Body of pancreas (tissue), 4 donors: ENCODE measurements around the gene TNFAIP8L3. TPM values are rescaled to one million over a fixed set of nuclear protein-coding genes. Genes with fewer than 3 reads are reported as not detected.
"Not testable (repeated sequence)": the region's sequence is repeated elsewhere in the genome, so short reads cannot be mapped to it uniquely, and the experiment has no call there.

Experiments
- ATAC-seq: fragments of 150-250 bp; one replicate; pipeline ENCODE4 v1.9.1; 2016
- DNase-seq, 4 donors: peaks; one replicate each; pipeline ENCODE4 v3.0.0-alpha.2; 2019
- H3K27ac ChIP-seq, 4 donors: fragments of 200-600 bp; sonication (generic); 1 replicate in 3 of 4; 2 replicates in 1 of 4; pipeline versions ENCODE4 v1.5.1 to v1.6.1; 2016 to 2019; ENCODE audit warnings: mild to moderate bottlenecking in 1 of 4, mixed read lengths in 1 of 4, moderate library complexity in 1 of 4
- H3K27me3 ChIP-seq, 2 donors: fragments of 200-600 bp; sonication (generic); one replicate each; pipeline ENCODE4 v1.6.0; 2016; ENCODE audit warnings: mild to moderate bottlenecking in 1 of 2
- H3K36me3 ChIP-seq, 2 donors: fragments of 200-600 bp; sonication (generic); replicated peaks in 1 of 2; 2 replicates each; pipeline ENCODE4 v1.5.1; 2016; ENCODE audit warnings: low read depth in 2 of 2; ENCODE audit not compliant: insufficient read depth in 1 of 2
- H3K4me1 ChIP-seq: fragments of 200-600 bp; sonication (generic); one replicate; pipeline ENCODE4 v1.6.0; 2016
- H3K4me3 ChIP-seq, 2 donors: fragments of 200-600 bp; sonication (generic); 1 replicate in 1 of 2; 2 replicates in 1 of 2; pipeline ENCODE4 v1.5.1; 2016 to 2019
- H3K9me3 ChIP-seq, 3 donors: fragments of 200-600 bp; sonication (generic); 1 replicate in 2 of 3; 2 replicates in 1 of 3; pipeline ENCODE4 v1.5.1; 2016
- CTCF ChIP-seq, 7 experiments: fragments of 450-650 bp in 4 of 7; fragments of 200-600 bp in 3 of 7; sonication (generic) in 3 of 7; IDR thresholded peaks; one replicate each; pipeline ENCODE4 v1.5.1; 2016 to 2019; ENCODE audit warnings: antibody characterized with exemption in 7 of 7
- POLR2A ChIP-seq, 3 donors: fragments of 450-650 bp; IDR thresholded peaks; one replicate each; pipeline ENCODE4 v1.6.1; 2016; ENCODE audit warnings: antibody characterized with exemption in 3 of 3, mild to moderate bottlenecking in 2 of 3
- WGBS, 2 donors: methylation state at CpG; one replicate each; pipeline ENCODE4 v1.1.5; 2017; 5-methylcytosine and 5-hydroxymethylcytosine counted together
- intact Hi-C: fragments of 100-400 bp; cut with DNase I; formaldehyde crosslinking; loops from one replicate; pipeline ENCODE4 v1.15.1; 2023
- total RNA-seq, 2 donors: library from RNA; depleted of rRNA; stranded (reverse); fragments of >200 nt; gene quantifications; one replicate each; pipeline ENCODE4 v1.1.0, GENCODE V29; 2016

The TNFAIP8L3 gene
- total RNA-seq = 1 to 10 TPM in 1 of 2 donors, not detected in 1; 2.9 TPM

GRCh38 chr15:51094606-51095569, at the start of gene TNFAIP8L3:
Gene TNFAIP8L3 (minus strand): TSS chr15:51094906. CDS start chr15:51094595, 311 bp downstream.
- 1 to 2% methylated on average over 28 to 79 of the region's 98 CpGs for WGBS, 2 donors
- Histone ChIP-seq H3K9me3 (no peaks in the 10 kb centered on the region), H3K36me3 (no peaks in the 10 kb centered on the region), H3K4me1 (peaks cover 23% of the 10 kb centered on the region), H3K4me3 (peak within 1 kb of the TSS in 1 of 2 donors; percentile 18), H3K27ac (no peak within 1 kb of the TSS), H3K27me3 (peaks cover 0 to 7% of the 10 kb centered on the region in 2 donors)
- TF ChIP-seq CTCF (IDR thresholded peaks at IDR 0.05) = no peak
- TF ChIP-seq POLR2A (IDR thresholded peaks at IDR 0.05) = no peak
- ATAC-seq (peak; percentile 68), DNase-seq (peak in 2 of 4 donors; percentile 17 to 18)
- intact Hi-C loops = no loop called here

GRCh38 chr15:51144021-51144532, 49.4 kb upstream of the TNFAIP8L3 start:
- Histone ChIP-seq H3K4me1 (no peaks in the 10 kb centered on the region), H3K36me3 (no peaks in the 10 kb centered on the region), H3K27ac (no peak overlapping the region), H3K9me3 (no peaks in the 10 kb centered on the region), H3K27me3 (no peaks in the 10 kb centered on the region), H3K4me3 (no peak overlapping the region)
- intact Hi-C loops = no loop called here
- TF ChIP-seq POLR2A (IDR thresholded peaks at IDR 0.05) = no peak
- no peak for TF ChIP-seq CTCF (IDR thresholded peaks at IDR 0.05)
- 72 to 90% methylated on average over 3 of the region's 3 CpGs for WGBS, 2 donors
- no peak for DNase-seq
- no peak for ATAC-seq

DNA sequence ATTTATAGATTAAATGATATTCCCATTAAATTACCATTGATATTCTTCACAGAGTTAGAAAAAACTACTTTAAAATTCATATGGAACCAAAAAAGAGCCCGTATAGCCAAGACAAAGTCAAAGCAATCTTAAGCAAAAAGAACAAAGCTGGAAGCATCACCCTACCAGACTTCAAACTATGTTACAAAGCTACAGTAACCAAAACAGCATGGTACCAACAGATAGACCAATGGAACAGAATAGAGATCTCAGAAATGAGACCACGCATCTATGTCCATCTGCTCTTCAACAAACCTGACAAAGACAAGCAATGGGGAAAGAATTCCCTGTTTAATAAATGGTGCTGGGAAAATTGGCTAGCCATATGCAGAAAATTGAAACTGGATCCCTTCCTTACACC, 45.6 kb upstream of the TNFAIP8L3 start:
- ATAC-seq, DNase-seq, H3K27me3 ChIP-seq, H3K4me1 ChIP-seq, H3K27ac ChIP-seq, H3K9me3 ChIP-seq, H3K4me3 ChIP-seq, intact Hi-C loops, H3K36me3 ChIP-seq: not testable (repeated sequence)
- WGBS, 2 donors = 55 to 73% methylated on average over 2 of the region's 2 CpGs

GRCh38 chr15:51139091-51139490, 44.4 kb upstream of the TNFAIP8L3 start:
- H3K9me3 ChIP-seq = no peaks in the 10 kb centered on the region
- no peak for ATAC-seq
- TF ChIP-seq POLR2A (IDR thresholded peaks at IDR 0.05) (no peak), CTCF (IDR thresholded peaks at IDR 0.05) (no peak)
- no peaks in the 10 kb centered on the region for H3K27me3 ChIP-seq
- no peak for DNase-seq
- intact Hi-C loops = no loop called here
- H3K36me3 ChIP-seq = no peaks in the 10 kb centered on the region
- H3K4me3 ChIP-seq = no peak overlapping the region
- H3K4me1 ChIP-seq = no peaks in the 10 kb centered on the region
- WGBS, 2 donors = 94 to 100% methylated on average over 1 of the region's 1 CpG
- no peak overlapping the region for H3K27ac ChIP-seq

- H3K27me3 ChIP-seq = no peaks in the 10 kb centered on the region
- 60 to 64% methylated on average over 5 of the region's 5 CpGs for WGBS, 2 donors
- no peak for ATAC-seq
- intact Hi-C loops = no loop called here
- H3K4me3 ChIP-seq = no peak overlapping the region
- no peaks in the 10 kb centered on the region for H3K9me3 ChIP-seq
- H3K4me1 ChIP-seq = no peaks in the 10 kb centered on the region
- no peak for DNase-seq
- no peaks in the 10 kb centered on the region for H3K36me3 ChIP-seq
- H3K27ac ChIP-seq = no peak overlapping the region
- no peak for TF ChIP-seq CTCF (IDR thresholded peaks at IDR 0.05)
- no peak for TF ChIP-seq POLR2A (IDR thresholded peaks at IDR 0.05)
Measured at GRCh38 chr15:51137880-51138430, 43.2 kb upstream of the TNFAIP8L3 start.
